ENCODE results near the gene SEL1L2. TPM values are rescaled to one million over a fixed set of nuclear protein-coding genes. Genes with fewer than 3 reads are reported as not detected.
A peak's percentile ranks its signal among the peaks of the same experiment; 100 is the strongest.

SEL1L2 gene
- total RNA-seq, 2 donors from 2014 or later: not detected

DNA sequence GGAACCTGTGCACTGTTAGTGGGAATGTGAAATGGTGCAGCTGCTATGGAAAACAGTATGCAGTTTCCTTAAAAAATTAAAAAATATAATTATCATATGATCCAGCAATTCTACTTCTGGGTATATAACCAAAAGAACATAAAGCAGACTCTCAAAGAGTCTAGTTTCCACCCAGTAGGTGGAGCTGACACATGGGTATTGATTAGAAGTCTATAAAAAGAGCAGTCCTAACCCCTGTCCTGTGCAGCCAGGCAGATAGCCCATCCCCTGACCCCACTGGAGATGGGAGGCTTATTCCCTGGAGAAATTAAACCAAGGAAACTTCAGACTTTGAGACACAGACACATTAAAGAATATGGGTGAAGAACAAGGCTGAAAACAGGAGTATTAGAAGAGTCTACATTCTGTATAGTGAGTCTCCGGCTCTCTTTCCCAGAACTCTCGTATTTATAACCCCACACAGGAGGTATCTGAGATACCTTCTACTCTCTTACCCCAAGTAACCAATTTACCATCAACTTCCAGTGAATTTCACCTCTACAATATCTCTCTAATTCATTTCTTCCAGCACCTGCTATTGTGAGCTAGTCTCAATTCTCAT is 92.3 kb downstream of the SEL1L2 start:
- H3K4me1 ChIP-seq (ENCODE audit: control insufficient read depth, insufficient read depth, low read length): no peaks in the 10 kb centered on the region
- H3K27me3 Mint-ChIP-seq (ENCODE audit: insufficient read depth): peaks cover 3% of the 10 kb centered on the region
- no peak overlapping the region for H3K27ac ChIP-seq (ENCODE audit: low read depth, low read length)
- H3K27me3 ChIP-seq (ENCODE audit: control insufficient read depth, insufficient read depth, low read length, poor library complexity, severe bottlenecking): no peaks in the 10 kb centered on the region
- H3K36me3 Mint-ChIP-seq (ENCODE audit: low read depth): peaks cover 1% of the 10 kb centered on the region
- no peak overlapping the region for H3K4me3 Mint-ChIP-seq
- TF ChIP-seq, protein P1, sequence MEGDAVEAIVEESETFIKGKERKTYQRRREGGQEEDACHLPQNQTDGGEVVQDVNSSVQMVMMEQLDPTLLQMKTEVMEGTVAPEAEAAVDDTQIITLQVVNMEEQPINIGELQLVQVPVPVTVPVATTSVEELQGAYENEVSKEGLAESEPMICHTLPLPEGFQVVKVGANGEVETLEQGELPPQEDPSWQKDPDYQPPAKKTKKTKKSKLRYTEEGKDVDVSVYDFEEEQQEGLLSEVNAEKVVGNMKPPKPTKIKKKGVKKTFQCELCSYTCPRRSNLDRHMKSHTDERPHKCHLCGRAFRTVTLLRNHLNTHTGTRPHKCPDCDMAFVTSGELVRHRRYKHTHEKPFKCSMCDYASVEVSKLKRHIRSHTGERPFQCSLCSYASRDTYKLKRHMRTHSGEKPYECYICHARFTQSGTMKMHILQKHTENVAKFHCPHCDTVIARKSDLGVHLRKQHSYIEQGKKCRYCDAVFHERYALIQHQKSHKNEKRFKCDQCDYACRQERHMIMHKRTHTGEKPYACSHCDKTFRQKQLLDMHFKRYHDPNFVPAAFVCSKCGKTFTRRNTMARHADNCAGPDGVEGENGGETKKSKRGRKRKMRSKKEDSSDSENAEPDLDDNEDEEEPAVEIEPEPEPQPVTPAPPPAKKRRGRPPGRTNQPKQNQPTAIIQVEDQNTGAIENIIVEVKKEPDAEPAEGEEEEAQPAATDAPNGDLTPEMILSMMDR (conservative IDR thresholded peaks at IDR 0.05): peak; percentile 65
- no peaks in the 10 kb centered on the region for H3K4me1 Mint-ChIP-seq
- H3K9me3 ChIP-seq (ENCODE audit: control insufficient read depth, low read length): peaks cover under 1% of the 10 kb centered on the region
- H3K27ac Mint-ChIP-seq: no peak overlapping the region
- DNase-seq: no peak
- H3K4me3 ChIP-seq (ENCODE audit: low read length): no peak overlapping the region
- H3K9me3 Mint-ChIP-seq: peaks cover 6% of the 10 kb centered on the region
- H3K9ac ChIP-seq (ENCODE audit: extremely low read depth, low read length, poor library complexity, severe bottlenecking): no peak overlapping the region
- WGBS, 2 experiments (ENCODE audit: insufficient coverage in 1 of 2, insufficient read length in 1 of 2): 95 to 100% methylated on average over 2 of the region's 2 CpGs
- no peaks in the 10 kb centered on the region for H3K36me3 ChIP-seq (ENCODE audit: control insufficient read depth, insufficient read depth, low read length)

DNA sequence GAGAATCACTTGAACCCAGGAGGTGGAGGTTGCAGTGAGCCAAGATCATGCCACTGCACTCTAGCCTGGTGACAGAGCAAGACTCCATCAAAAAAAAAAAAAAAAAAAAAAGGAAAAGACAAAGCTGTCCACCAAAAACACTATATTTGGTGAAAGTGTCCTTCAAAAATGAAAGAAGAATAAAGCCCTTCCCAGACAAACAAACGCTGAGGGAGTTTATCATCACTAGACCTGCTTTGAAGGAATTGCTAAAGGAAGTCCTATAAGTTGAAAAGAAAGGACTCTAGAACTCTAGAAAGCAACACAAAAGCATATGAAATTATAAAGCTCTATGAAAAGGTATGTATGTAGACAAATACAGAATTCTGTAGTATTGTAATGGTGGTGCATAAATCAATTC is 98.8 kb downstream of the SEL1L2 start:
- no peaks in the 10 kb centered on the region for H3K4me1 Mint-ChIP-seq
- no peaks in the 10 kb centered on the region for H3K27me3 Mint-ChIP-seq (ENCODE audit: insufficient read depth)
- TF ChIP-seq, protein P1 (conservative IDR thresholded peaks at IDR 0.05): no peak
- H3K4me3 Mint-ChIP-seq: no peak overlapping the region
- no peak overlapping the region for H3K27ac ChIP-seq (ENCODE audit: low read depth, low read length)
- peaks cover 29% of the 10 kb centered on the region for H3K9me3 Mint-ChIP-seq
- no peak overlapping the region for H3K4me3 ChIP-seq (ENCODE audit: low read length)
- WGBS, 2 experiments (ENCODE audit: insufficient coverage in 1 of 2, insufficient read length in 1 of 2): 83% methylated on average over 1 of the region's 1 CpG
- no peaks in the 10 kb centered on the region for H3K4me1 ChIP-seq (ENCODE audit: control insufficient read depth, insufficient read depth, low read length)
- peaks cover 21% of the 10 kb centered on the region for H3K9me3 ChIP-seq (ENCODE audit: control insufficient read depth, low read length)
- H3K36me3 ChIP-seq (ENCODE audit: control insufficient read depth, insufficient read depth, low read length): no peaks in the 10 kb centered on the region
- H3K36me3 Mint-ChIP-seq (ENCODE audit: low read depth): peaks cover 3% of the 10 kb centered on the region
- H3K27me3 ChIP-seq (ENCODE audit: control insufficient read depth, insufficient read depth, low read length, poor library complexity, severe bottlenecking): no peaks in the 10 kb centered on the region
- no peak overlapping the region for H3K27ac Mint-ChIP-seq
- no peak overlapping the region for H3K9ac ChIP-seq (ENCODE audit: extremely low read depth, low read length, poor library complexity, severe bottlenecking)
- no peak for DNase-seq

DNA sequence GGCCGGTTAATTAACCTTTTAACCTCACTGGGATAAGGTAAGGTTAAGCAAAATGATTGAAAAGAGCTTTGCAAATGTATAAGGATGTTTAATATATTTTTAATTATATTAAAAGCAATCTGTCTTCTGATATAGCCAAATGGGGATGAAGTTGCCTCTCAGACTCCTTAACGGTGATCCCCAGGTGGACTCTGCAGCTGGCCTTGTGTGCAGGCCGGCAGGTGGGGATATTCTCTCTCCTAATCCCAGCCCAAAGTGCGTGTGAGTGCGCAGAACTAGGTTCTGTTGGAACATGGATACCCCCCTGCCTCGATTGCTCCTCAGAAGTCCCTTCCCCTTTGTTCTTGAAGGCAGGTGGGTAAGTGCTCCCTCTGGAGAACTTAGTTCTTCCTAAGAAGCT is 105.6 kb downstream of the SEL1L2 start:
- TF ChIP-seq, protein P1 (conservative IDR thresholded peaks at IDR 0.05): no peak
- Histone ChIP-seq H3K36me3 (ENCODE audit: control insufficient read depth, insufficient read depth, low read length) (no peaks in the 10 kb centered on the region), H3K27me3 (ENCODE audit: control insufficient read depth, insufficient read depth, low read length, poor library complexity, severe bottlenecking) (no peaks in the 10 kb centered on the region), H3K4me1 (ENCODE audit: control insufficient read depth, insufficient read depth, low read length) (no peaks in the 10 kb centered on the region), H3K9me3 (ENCODE audit: control insufficient read depth, low read length) (no peaks in the 10 kb centered on the region), H3K9ac (ENCODE audit: extremely low read depth, low read length, poor library complexity, severe bottlenecking) (no peak overlapping the region), H3K27ac (ENCODE audit: low read depth, low read length) (no peak overlapping the region), H3K4me3 (ENCODE audit: low read length) (no peak overlapping the region)
- Mint-ChIP-seq H3K27ac (no peak overlapping the region), H3K36me3 (ENCODE audit: low read depth) (no peaks in the 10 kb centered on the region), H3K9me3 (peaks cover under 1% of the 10 kb centered on the region), H3K4me3 (no peak overlapping the region), H3K4me1 (no peaks in the 10 kb centered on the region), H3K27me3 (ENCODE audit: insufficient read depth) (peaks cover 2% of the 10 kb centered on the region)
- no peak for DNase-seq
- 67 to 95% methylated on average over 2 to 6 of the region's 6 CpGs for WGBS, 2 experiments (ENCODE audit: insufficient coverage in 1 of 2, insufficient read length in 1 of 2)
